Activated CD4-positive, alpha-beta T cell treated with anti-CD3 and anti-CD28 coated beads, Interleukin-2, amount 50 U/mL, for 1 hour (primary cell): ENCODE measurements around the gene EYA4.

Source experiments
- DNase-seq: peaks from one replicate; pipeline ENCODE4 v3.0.0-alpha.2; 2020

Gene EYA4

DNA sequence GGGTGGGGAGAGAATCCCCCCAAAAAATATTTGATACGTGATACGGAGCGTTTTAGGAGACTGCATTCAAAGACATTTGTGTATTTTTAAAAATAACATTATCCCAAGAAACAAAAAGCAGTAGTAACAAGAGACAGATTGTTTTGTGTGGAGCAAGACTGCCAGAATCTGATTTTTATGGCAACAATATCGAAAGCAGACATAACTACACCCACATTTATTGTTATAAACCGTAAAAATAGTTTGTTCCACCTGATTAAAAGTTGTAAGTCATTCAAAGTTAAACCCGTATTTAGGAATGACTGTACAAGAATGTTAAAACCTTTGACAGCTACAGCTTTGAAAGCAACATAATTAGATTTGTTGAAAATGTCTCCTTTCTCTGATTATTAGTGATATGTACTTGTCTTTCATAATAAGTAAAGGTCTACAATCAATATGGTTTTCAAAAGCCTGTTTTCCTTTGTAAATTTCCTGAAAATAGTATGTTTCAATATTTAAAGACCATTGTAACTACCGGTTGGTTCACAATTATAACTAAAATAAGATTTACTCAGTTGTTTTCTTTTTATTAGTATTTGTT lies 2.7 kb downstream of the EYA4 start:
- no peak for DNase-seq

DNA sequence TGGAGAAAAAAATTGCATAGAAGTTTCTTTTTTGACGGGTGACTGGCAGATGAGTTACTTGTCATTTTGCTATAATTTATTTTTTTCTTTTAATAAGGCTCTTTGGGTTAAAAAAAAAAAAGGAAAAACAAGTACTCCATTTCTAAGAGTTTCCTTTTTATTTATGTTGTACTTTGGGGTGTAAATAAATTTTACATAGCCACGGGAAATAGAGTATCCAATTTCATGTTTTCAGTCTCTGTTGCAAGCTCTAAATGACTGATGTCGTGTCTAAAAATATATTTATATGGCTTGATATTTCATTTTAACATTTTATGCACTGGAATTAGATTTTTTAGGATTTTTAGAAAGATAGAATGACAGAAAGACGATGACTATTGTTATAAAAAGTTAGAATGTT lies 3.4 kb downstream of the EYA4 start:
- DNase-seq = no peak

DNA sequence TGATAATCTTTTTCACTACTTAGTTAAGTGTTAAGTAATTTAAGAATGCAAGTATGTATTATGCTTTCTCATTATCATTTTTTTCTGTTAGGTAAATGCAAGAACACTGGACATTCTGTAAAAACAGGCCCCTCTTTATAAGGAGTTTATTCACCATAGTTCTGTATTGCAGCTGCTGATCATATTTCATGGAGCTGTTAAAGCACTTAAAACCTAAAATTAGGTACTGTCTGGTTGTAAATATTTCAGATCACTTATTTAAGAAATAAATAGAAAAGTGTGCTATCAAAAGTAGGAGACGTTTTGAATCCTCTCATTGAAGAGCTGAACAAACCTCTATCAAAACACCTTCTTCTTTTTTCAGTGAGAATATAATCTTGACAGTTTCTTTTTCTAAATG lies 3.9 kb downstream of the EYA4 start:
- DNase-seq = no peak

DNA sequence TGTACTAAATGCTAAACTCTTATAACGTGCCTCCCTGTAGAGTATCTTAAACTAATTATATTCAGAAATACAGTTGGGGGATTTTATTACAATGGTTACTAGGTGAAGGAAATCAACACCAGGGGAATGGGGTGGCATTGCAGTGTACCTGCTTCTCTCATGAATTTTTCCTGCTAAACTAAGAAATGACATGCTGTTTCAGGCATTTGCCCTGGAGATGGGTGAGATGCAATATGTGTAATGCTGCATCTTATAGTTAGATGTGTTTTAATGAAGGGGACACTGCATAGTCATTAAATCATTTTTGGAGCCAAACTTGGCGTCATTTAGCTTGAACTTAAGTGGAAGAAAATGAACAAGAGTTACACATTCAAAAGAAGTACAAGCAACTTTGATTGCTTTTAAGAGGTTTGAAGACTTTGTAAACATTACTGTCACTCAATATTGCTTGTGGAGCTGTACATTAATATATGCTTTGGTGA lies 4.3 kb downstream of the EYA4 start:
- DNase-seq = no peak

DNA sequence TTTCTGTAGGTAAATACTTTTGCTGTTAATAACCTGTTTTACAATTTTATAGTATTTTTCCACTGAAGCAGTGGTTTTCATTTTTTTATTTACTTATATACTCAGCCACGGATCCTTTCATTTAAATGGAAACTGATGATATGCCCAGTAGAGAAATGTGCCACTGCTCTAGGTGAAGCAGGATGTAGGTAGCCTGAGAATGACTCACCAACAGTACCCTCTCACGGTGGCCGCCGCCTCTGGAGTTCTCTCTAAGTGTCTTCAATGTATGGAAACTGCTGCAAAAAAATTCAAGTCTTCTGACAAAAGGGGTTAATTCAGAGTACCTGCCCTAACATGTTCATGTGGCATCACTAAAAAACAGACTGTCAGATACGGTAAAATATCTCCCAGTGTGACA lies 6.4 kb downstream of the EYA4 start:
- no peak for DNase-seq

DNA sequence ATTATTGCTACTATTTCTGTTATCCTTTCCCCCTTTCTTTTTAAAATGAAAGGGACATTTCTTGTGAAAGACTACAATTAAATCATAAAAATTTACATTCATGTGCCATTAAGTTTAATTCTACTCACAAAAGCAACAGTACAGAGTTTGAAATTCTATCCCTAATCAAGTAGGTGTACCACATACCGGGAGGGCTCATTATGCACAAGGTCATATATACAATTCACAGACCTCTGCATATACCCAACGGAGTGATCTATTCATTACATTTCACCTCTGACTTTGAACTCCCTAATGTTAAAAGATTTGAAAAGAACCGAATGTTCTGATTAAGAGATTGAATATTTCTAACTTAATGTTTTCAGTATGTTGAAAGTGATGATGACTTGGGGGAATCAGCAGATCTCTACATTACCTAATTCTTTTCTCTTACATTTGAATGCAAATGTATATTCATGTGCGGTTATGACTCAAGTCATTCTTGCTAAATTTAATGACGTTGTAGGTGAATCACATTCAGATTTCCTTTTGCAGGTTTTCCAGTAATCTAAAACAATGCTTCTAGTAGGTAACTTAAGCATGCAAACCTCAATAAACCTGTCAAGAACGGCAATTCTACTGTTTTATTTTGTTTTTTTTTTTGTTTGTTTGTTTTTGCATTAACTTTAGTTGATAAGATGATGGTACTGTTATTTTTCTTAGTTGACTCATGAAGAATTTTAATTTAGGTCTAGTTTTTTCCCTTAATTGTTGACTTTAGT lies 7.3 kb downstream of the EYA4 start:
- no peak for DNase-seq

DNA sequence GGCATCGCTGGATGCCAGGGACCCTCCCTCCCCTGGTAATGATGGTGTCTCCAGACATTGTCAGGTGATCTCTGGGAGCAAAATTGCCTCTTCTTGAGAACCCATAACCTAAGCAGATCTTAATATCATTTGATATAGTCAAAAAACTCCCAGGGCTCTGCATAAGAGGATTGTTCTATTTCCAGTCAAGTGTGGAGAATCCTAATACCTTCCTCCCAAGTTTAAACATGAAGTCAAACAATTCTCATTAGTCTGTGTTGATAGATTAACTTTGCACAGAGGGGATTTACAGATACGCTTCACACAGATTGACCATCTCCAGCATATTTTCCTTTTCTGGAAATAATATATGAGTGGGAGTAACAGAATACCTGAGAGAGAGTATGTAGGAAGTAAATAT lies 10.5 kb downstream of the EYA4 start:
- DNase-seq = no peak

DNA sequence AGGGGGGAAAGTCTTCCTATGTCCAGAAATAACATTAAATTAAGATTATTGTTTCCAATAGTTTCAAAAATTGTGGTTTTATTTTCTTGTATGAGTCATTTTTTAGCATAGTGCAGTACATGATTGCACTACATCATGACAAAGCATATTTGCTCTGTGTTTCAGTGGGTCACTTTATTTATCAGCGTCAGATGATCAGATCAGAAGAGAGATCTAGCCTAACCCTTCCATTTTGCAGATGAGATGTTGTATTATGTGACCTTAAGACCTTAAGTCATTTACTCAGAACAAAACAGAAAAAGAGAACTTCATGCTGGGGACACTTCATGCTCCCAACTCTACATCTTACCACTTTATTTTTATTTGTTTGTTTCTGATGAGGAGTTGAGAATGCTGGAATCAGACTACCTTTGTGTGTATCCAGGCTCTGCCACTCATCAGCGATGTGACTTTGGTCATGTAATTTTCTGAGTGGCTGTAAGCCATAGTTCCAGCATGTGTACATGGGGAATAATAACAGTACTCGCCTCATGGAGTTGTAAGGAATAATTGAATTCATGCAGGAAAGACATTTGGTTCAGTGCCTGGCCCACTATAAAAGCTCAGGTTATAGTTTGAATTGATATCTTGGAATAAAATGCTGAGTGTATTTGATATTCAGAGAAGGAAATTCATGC lies 13.5 kb downstream of the EYA4 start:
- no peak for DNase-seq

DNA sequence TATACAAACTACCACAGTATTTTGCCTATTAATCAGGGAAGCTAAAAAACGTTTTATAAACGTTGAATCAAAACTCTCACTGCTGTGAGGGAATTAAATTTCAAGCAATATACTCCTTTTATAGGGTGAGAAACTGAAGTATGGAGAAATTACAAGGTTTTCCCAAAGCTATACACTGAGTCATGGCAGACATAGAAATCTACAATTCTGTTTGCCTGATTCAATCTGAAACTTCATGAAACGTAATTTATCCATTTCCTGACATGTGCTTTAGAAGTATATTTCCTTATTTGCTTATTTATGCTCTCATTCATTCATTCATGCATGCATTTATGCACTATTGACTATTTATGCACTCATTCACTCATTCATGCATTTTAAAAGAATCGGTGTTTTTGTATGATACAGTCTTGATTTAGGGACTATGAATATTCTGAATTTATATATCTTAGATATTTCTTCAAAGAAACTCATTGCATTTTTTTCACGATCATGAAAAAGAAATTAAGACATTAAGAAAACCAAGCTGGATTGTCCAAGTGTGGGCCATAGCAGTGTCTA lies 16.5 kb downstream of the EYA4 start:
- no peak for DNase-seq

DNA sequence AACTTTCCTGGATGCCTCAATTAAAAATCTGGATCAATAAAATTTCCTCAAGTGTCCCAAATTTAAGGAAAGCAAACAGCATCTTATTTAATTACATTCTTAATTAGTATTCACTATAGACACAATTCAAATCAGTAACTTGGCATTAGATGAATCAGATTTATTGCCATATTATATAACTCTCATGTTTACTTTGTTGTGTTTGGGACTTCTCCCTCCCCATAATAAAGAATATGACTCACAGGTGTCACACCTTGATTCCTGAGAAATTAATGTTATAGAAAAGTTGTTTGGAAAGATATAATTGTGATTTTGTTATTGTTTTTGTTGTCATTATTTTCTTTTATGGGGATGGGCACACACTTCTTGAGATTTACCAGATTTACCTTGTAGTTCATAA lies 18.4 kb downstream of the EYA4 start:
- DNase-seq = no peak

DNA sequence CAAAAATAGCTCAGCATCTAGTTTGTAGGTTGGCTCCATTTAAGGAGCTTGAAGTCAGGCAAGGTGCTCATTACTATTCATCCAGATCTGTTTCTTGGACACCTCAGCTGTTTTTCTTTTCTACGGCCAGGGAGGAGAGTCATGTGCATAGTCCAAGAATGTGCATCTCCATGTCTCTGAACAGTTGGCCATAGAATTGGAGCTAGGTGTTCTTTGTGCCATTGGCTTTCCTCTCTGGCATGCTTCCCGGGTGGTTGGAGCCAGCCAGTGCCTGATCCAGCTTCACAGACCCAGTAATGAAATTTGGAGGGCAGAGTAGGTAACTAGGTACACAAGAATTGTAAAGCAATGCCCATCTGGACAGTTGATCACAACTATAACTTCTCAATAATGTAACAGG lies 21.6 kb downstream of the EYA4 start:
- DNase-seq = no peak

DNA sequence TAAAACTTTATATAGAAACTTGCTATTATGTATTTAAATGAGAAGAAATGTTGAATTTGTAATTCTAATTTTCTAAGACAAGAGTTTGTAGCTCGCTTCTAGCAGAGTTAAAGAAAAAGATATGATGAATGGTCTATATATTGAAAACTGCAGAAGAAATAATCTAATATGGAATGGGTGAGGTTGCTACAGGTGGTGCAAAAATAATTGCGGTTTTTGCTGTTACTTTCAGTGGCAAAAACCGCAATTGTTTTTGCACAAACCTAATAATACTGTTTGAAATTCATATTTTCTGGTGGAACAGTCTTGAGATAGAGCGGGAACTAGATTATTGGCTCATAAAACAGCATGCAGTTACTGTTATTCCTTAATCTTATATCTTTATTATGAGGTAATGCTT lies 23.9 kb downstream of the EYA4 start:
- DNase-seq = no peak

DNA sequence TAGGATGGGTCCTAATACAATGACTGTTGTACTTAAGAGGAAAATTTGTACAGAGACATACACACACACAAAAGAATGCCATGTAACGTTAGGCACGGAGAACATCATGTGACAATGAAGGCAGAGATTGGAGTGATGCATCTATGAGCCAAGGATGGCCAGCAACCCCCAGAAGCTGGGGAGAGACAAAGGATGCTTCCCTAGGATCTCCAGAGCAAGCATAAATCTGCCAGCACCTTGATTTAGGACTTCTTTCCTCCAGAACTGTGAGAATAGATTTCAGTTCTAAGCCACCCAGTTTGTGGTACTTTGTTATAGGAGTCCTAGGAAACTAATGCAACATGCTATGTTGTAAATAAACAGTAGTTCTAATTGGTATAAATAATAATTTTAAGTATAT lies 25.0 kb downstream of the EYA4 start:
- DNase-seq = no peak

DNA sequence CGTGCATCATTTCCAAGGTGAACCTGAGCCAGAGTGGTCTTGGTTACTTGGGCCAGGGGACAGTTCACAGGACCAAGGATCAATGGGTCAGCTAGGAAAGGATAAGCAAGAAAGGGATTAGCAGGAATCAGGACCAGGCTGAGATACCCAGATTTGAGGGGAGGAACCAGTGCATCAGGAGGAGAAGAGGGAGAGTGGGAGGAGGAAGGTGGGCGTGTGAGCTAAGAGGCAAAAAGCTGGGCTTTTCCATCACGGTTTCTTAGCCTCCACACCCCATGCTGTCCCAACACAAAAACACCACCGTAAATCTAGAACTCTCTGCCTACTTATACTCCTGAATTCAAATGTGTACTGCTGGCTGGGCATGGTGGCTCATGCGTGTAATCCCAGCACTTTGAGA lies 27.5 kb downstream of the EYA4 start:
- DNase-seq = no peak

DNA sequence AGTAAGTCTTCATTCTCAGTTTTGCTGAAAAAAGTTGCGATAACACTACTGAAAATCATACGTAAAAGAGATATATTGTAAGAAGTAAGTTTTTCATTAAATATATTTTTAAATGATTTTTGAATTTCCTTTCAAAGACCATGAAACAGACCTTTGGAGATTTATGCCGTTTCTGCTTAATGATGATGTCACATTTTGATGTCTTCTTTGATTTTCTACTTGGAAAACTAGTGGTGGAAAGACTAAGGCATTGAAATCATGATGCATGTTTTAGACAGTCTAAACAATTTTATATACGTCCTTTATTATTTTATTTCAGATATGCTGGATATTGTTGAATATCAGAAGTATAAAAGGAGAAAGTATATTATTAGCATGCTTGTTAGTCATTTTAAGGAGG lies 33.7 kb downstream of the EYA4 start:
- DNase-seq = no peak

DNA sequence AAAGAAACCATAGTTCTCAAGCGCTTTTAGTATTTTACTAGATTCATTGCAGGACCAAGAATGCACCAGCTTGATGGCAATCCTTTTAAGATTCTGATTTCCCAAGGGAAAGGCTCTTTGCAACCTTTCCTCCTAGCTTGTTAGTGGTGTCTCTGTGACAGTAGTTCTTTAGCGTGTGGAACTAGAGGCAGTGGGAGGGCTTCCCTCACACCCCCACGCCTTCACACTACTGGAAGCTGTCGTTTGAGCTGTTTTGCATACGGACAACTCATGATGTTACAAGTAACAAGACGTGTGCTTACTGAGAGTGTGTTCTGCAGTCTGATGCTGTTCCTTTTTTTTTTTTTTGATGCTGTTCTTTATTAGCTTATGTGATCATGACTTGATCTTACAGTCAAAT lies 34.1 kb downstream of the EYA4 start:
- no peak for DNase-seq

DNA sequence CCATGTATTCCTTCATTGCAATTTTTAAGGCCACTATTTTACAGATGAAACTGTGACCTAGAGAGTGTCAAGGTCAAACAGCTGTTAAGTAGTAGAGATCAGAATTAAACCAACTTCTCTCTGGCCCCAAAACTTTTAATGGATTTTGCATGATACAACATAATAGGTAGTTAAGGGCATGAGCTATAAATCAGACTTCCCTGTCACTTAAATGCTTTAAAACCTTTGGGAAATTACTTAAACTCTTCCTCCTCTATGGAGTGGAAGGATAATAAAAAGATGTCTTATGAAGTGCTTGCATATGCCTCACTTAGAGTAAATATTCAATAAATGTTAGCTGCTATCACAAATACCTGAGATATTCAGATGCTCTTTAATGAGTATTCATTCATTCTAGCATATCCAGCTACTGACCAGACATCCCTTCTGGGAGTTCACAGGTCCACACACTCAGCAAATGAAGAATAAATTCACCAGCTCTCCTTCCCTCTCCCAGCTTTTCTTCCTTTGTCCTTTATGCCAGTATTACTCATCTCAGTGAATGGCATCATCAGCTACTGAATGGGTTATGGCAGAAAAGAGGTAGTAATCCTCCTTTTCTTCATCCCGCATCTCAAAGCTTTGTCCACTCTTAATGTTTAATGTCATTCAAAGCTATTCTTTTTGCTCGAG lies 36.2 kb downstream of the EYA4 start:
- DNase-seq = no peak

DNA sequence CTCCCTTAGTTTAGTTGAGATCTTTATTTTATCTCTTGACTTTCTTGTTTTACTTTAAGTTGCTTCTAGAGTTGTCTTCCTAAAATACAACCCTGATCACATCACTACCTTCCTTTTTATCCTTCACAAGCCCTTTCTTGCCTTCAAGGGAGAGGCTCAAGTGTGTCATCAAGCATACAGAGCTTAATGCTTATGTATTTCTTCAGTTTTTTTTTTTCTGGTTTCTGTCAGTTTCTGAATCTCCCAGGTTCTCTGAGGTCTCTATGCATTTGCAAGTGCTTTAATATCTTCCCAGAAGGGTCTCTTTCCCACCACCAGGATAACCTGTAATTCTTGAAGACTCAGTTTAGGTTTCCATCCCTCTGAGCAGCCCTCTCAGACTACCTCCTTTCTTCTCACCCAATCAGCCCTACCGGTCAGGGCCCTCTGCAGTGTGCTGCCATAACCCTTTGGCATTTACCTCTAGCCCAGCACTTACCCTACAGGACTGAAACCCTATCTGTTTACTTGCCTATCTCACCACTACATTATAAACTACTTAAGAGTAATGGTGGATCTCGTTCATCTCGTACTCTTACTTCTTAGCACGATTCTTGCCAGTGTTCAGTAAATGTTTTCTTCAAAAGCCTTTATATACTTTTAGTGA lies 36.9 kb downstream of the EYA4 start:
- DNase-seq = no peak

DNA sequence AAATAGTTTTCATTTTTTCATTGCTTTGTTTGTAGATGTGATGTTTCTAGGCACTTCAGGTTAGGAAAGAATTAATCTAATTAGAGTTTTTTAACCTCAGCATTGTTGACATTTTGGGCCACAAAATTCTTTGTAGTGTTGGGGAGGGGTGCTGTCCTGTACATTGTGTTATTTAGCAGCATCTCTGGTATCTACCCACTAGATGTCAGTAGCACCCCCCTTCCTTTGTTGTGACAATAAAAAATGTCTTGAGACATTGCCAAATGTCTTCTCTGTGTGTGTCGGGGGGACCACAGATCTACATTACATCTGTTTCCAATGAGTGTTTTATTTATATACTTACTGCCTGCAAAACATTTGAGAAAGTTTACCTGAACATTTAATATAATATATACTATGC lies 45.6 kb downstream of the EYA4 start:
- DNase-seq = no peak

DNA sequence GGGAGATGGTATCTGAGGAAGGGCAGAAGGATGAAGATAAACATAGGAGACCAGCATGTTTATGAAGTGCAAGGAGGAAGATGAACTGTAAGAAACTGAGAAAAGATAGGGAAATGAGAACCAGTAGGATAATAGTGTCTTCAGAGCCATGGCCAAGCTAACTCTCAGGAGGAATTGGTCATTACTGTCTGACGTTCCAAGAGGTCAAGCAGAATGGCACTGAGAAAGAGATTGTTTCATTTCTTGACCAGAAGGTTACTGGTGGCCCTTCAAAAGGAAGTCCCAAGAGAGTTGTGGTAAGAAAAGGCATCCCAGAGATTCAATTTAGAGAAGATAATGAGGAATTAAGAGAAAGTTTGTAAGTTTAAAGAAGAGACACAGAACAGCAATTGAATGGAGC lies 47.5 kb downstream of the EYA4 start:
- no peak for DNase-seq

DNA sequence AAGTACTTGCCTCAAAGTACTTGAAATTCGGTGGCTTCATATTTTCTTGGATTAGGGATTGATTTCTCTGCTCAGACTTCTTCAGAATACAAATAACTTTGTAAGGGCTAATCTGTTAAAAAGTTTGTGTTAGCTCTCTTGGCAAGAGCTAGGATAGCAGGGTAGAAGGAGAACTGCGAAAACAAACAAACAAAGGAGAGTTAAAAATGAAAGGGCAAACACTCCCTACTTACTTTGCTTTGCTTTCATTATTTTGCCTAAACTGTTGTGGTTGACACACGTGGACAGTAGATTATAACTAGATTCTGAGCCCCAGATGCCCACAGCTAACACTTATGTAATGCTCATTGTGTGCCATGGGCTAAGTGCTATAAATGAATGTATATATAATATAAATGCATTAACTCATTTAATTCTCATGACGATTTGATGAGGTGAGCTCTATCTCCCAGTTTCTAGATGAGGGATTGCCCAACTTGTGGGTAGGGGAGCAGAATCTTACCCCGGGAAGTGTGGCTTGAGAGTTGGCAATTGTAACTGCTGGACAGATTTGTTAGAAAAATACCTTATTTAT lies 48.7 kb downstream of the EYA4 start:
- DNase-seq = no peak

DNA sequence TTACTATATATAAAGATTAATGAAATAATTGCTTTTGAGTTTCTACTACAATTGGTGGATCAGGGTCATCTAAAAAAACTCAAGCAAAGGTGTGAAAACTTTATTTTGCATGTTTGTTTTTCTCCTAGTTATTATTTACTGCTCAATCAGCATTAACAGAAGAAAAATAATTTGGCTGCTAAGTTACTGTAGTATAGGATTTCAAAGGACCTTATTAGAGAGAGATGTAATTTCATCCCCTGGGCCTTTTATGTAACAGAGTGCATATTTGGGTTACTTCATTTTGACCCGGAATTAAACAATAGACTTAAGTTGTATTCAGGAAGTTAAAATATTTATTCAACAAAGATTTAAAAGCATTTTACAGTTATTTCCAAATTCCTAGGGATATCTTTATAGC lies 49.8 kb downstream of the EYA4 start:
- DNase-seq = no peak

DNA sequence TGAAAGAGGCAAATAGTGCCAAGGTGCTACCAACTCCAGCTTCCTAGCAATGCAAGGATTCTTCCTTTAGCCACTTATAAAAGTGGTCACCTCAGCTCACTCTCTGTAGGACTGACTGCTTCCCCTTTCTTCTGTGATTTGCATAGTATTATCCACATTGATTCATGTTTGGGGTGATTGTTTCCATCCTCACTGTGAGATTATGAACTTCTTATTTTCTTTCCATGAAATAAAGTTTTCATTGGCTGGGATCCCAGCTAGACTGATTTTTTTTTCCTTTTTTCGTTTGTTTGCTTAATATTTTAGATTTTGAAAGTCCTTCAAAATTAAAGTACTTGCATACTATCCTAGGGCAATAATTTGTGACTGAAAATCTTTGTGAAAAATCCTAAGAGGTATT lies 50.5 kb downstream of the EYA4 start:
- DNase-seq = no peak
